ENCODE results near the gene GALC. TPM values are rescaled to one million over a fixed set of nuclear protein-coding genes. Genes with fewer than 3 reads are reported as not detected.

GALC gene
- polyA plus RNA-seq, 1 donor from 2014 or later = 42.6 TPM

DNA sequence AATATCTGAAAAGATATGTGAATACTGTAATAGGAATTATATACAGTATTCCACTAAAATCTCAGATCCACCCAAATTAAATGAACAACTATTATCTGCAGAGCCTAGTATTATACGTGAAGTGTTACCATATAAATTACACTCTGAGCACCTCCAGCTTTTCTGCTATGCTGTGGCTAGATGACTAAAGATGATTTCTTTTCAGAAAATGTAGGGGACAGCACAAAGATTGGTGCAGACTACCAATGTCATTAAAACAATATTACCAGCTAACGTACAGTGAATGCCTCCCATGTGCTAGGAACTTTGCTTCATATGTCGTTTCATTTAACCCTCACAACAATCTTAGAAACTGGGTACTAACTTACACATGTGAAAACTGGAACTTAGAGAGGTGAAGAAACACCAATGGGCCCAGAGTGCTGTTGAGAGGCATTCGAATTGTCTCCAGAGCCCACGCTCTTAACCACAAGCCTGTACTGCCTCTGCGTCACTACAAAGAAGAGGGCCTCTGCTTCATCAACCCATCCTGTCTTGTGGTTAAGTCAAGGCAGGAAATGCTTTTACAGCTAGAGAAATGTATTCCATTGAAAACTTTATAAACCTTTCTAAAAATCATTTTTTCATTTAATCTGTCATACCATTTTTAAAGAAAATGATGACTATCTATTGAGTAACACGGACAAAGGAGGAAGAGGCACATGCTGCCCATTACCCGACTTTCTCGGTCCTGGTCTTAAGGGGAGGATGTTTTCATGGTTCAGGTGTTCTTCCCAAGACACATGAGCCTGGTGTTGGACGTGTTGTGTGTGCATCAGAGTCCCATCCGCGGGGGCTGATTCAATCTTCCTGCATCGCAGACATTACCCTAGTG is 13.2 kb upstream of the GALC start:
- Histone ChIP-seq H3F3A (ENCODE audit: insufficient read depth, low read length, poor library complexity, severe bottlenecking) (no peaks in the 10 kb centered on the region), H3K9ac (ENCODE audit: low read length) (no peak overlapping the region), H3K9me3 (ENCODE audit: low read length) (no peaks in the 10 kb centered on the region), H3K4me2 (ENCODE audit: low read length) (no peak overlapping the region), H3K79me2 (replicated peaks; ENCODE audit: insufficient read depth, low read length) (no peaks in the 10 kb centered on the region), H3K27me3 (ENCODE audit: insufficient read depth, low read depth, low read length) (no peaks in the 10 kb centered on the region), H3K9me2 (ENCODE audit: insufficient read depth, low read length) (no peaks in the 10 kb centered on the region), H3K4me3 (ENCODE audit: low read length) (no peak overlapping the region), H3K36me3 (ENCODE audit: insufficient read depth, low read length) (no peaks in the 10 kb centered on the region), H4K20me1 (ENCODE audit: insufficient read depth) (no peaks in the 10 kb centered on the region), H3K27ac (ENCODE audit: low read length) (no peak overlapping the region), H2AFZ (ENCODE audit: low read depth, low read length) (no peak overlapping the region)
- TF ChIP-seq MXI1 (conservative IDR thresholded peaks at IDR 0.05; ENCODE audit: poor library complexity, severe bottlenecking) = no peak
- TF ChIP-seq, protein P1, sequence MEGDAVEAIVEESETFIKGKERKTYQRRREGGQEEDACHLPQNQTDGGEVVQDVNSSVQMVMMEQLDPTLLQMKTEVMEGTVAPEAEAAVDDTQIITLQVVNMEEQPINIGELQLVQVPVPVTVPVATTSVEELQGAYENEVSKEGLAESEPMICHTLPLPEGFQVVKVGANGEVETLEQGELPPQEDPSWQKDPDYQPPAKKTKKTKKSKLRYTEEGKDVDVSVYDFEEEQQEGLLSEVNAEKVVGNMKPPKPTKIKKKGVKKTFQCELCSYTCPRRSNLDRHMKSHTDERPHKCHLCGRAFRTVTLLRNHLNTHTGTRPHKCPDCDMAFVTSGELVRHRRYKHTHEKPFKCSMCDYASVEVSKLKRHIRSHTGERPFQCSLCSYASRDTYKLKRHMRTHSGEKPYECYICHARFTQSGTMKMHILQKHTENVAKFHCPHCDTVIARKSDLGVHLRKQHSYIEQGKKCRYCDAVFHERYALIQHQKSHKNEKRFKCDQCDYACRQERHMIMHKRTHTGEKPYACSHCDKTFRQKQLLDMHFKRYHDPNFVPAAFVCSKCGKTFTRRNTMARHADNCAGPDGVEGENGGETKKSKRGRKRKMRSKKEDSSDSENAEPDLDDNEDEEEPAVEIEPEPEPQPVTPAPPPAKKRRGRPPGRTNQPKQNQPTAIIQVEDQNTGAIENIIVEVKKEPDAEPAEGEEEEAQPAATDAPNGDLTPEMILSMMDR (IDR thresholded peaks at IDR 0.05; ENCODE audit: poor library complexity, severe bottlenecking) = no peak
- TF ChIP-seq, protein P2, sequence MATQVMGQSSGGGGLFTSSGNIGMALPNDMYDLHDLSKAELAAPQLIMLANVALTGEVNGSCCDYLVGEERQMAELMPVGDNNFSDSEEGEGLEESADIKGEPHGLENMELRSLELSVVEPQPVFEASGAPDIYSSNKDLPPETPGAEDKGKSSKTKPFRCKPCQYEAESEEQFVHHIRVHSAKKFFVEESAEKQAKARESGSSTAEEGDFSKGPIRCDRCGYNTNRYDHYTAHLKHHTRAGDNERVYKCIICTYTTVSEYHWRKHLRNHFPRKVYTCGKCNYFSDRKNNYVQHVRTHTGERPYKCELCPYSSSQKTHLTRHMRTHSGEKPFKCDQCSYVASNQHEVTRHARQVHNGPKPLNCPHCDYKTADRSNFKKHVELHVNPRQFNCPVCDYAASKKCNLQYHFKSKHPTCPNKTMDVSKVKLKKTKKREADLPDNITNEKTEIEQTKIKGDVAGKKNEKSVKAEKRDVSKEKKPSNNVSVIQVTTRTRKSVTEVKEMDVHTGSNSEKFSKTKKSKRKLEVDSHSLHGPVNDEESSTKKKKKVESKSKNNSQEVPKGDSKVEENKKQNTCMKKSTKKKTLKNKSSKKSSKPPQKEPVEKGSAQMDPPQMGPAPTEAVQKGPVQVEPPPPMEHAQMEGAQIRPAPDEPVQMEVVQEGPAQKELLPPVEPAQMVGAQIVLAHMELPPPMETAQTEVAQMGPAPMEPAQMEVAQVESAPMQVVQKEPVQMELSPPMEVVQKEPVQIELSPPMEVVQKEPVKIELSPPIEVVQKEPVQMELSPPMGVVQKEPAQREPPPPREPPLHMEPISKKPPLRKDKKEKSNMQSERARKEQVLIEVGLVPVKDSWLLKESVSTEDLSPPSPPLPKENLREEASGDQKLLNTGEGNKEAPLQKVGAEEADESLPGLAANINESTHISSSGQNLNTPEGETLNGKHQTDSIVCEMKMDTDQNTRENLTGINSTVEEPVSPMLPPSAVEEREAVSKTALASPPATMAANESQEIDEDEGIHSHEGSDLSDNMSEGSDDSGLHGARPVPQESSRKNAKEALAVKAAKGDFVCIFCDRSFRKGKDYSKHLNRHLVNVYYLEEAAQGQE (IDR thresholded peaks at IDR 0.05; ENCODE audit: borderline replicate concordance) = no peak
- no peak for TF ChIP-seq POLR2AphosphoS5 (IDR thresholded peaks at IDR 0.05)
- no peak for TF ChIP-seq EP300 (conservative IDR thresholded peaks at IDR 0.05; ENCODE audit: poor library complexity, severe bottlenecking)
- TF ChIP-seq TAF1 (IDR thresholded peaks at IDR 0.05; ENCODE audit: low read depth) = no peak
- TF ChIP-seq EZH2 (IDR thresholded peaks at IDR 0.05; ENCODE audit: borderline replicate concordance, insufficient read depth, low read length, poor library complexity, severe bottlenecking) = no peak
- TF ChIP-seq RAD21 (conservative IDR thresholded peaks at IDR 0.05) = no peak
- TF ChIP-seq SMC3 (conservative IDR thresholded peaks at IDR 0.05; ENCODE audit: poor library complexity) = no peak

DNA sequence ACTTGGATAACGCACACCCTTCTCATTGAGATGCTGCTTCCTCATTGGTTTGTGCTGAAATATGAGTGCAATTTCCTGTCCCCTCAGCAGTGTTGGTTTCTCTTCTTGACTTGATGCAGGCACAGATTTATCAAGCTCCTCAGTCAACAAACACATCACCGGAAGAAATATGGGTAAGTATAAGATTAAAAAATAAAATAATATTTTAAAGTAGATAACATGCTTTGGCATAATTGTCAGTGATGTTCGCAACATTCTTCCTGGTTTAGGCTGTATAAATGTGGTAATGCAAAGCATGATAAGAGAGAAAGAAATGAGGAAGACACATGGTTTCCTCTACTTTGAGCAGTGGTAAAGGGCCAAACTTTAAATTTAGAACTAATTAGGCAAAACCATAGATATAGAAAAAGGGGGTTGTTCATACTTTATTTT is 12.1 kb upstream of the GALC start, which contains the start of gene GPR65:
Gene GPR65 (plus strand): TSS at position 86 of the 432 bp plus-strand sequence. CDS start 5,713 bp downstream, outside the sequence.
- Histone ChIP-seq H3K27ac (ENCODE audit: low read length) (no peak within 1 kb of the TSS), H3K4me3 (ENCODE audit: low read length) (no peak within 1 kb of the TSS), H3K4me2 (ENCODE audit: low read length) (no peak within 1 kb of the TSS), H3K9ac (ENCODE audit: low read length) (no peak within 1 kb of the TSS), H3K9me2 (ENCODE audit: insufficient read depth, low read length) (no peaks in the 10 kb centered on the region), H4K20me1 (ENCODE audit: insufficient read depth) (no peaks in the 10 kb centered on the region), H2AFZ (ENCODE audit: low read depth, low read length) (no peak within 1 kb of the TSS), H3K27me3 (ENCODE audit: insufficient read depth, low read depth, low read length) (no peaks in the 10 kb centered on the region), H3K9me3 (ENCODE audit: low read length) (no peaks in the 10 kb centered on the region), H3F3A (ENCODE audit: insufficient read depth, low read length, poor library complexity, severe bottlenecking) (no peaks in the 10 kb centered on the region), H3K79me2 (replicated peaks; ENCODE audit: insufficient read depth, low read length) (no peaks in the 10 kb centered on the region), H3K36me3 (ENCODE audit: insufficient read depth, low read length) (no peaks in the 10 kb centered on the region)
- TF ChIP-seq MXI1 (conservative IDR thresholded peaks at IDR 0.05; ENCODE audit: poor library complexity, severe bottlenecking) (no peak), RAD21 (conservative IDR thresholded peaks at IDR 0.05) (no peak), EZH2 (IDR thresholded peaks at IDR 0.05; ENCODE audit: borderline replicate concordance, insufficient read depth, low read length, poor library complexity, severe bottlenecking) (no peak), TAF1 (IDR thresholded peaks at IDR 0.05; ENCODE audit: low read depth) (no peak), POLR2AphosphoS5 (IDR thresholded peaks at IDR 0.05) (no peak), SMC3 (conservative IDR thresholded peaks at IDR 0.05; ENCODE audit: poor library complexity) (no peak), EP300 (conservative IDR thresholded peaks at IDR 0.05; ENCODE audit: poor library complexity, severe bottlenecking) (no peak)
- TF ChIP-seq, protein P1 (IDR thresholded peaks at IDR 0.05; ENCODE audit: poor library complexity, severe bottlenecking) = no peak
- TF ChIP-seq, protein P2 (IDR thresholded peaks at IDR 0.05; ENCODE audit: borderline replicate concordance) = no peak
